Fibroblast of pulmonary artery (primary cell): Measurements from ENCODE around the gene FAM229A.
A peak's percentile ranks its signal among the peaks of the same experiment; 100 is the strongest.

ENCODE experiments used
- DNase-seq: peaks from one replicate; pipeline ENCODE4 v3.0.0-alpha.2; 2010; ENCODE audit warnings: low read depth
- H3K4me3 ChIP-seq: replicated peaks from 2 replicates; pipeline ENCODE4 v1.5.1; 2011; ENCODE audit warnings: low read depth, mild to moderate bottlenecking, control low read depth, low read length, moderate library complexity
- TF ChIP-seq, protein P1 (sequence below): IDR thresholded peaks from 2 replicates; pipeline ENCODE4 v1.5.1; 2011; ENCODE audit warnings: mild to moderate bottlenecking, control low read depth, low read length, inconsistent platforms; ENCODE audit errors: missing control alignments

FAM229A gene

DNA sequence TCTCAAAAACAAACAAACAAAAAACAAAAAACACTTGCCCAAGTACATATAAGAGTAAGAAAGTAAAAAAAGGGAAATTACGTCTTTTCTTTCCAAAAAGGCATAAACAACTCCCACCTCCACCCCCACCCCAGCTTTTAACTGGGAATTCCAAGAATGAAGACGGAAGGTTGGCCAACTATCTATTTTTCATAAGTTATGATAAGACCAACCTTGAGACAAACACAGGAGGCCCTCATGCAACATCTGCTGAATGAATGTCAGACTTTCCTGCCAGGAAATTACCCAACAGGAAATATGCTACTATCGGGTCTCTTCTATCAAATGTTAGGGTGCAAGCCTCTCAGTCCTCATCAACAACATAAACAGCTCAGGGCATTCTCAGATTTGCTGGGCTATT lies 30.0 kb upstream of the FAM229A start:
- TF ChIP-seq, protein P1, sequence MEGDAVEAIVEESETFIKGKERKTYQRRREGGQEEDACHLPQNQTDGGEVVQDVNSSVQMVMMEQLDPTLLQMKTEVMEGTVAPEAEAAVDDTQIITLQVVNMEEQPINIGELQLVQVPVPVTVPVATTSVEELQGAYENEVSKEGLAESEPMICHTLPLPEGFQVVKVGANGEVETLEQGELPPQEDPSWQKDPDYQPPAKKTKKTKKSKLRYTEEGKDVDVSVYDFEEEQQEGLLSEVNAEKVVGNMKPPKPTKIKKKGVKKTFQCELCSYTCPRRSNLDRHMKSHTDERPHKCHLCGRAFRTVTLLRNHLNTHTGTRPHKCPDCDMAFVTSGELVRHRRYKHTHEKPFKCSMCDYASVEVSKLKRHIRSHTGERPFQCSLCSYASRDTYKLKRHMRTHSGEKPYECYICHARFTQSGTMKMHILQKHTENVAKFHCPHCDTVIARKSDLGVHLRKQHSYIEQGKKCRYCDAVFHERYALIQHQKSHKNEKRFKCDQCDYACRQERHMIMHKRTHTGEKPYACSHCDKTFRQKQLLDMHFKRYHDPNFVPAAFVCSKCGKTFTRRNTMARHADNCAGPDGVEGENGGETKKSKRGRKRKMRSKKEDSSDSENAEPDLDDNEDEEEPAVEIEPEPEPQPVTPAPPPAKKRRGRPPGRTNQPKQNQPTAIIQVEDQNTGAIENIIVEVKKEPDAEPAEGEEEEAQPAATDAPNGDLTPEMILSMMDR: no peak
- H3K4me3 ChIP-seq: peak overlapping the region; percentile 19
- DNase-seq: peak; percentile 89

- peak; percentile 38 for DNase-seq
- TF ChIP-seq, protein P1: no peak
- no peak overlapping the region for H3K4me3 ChIP-seq
Measured at GRCh38 chr1:32390904-32391870, 28.9 kb upstream of the FAM229A start.

GRCh38 chr1:32388641-32389040 lies 26.4 kb upstream of the FAM229A start:
- TF ChIP-seq, protein P1: no peak

DNA sequence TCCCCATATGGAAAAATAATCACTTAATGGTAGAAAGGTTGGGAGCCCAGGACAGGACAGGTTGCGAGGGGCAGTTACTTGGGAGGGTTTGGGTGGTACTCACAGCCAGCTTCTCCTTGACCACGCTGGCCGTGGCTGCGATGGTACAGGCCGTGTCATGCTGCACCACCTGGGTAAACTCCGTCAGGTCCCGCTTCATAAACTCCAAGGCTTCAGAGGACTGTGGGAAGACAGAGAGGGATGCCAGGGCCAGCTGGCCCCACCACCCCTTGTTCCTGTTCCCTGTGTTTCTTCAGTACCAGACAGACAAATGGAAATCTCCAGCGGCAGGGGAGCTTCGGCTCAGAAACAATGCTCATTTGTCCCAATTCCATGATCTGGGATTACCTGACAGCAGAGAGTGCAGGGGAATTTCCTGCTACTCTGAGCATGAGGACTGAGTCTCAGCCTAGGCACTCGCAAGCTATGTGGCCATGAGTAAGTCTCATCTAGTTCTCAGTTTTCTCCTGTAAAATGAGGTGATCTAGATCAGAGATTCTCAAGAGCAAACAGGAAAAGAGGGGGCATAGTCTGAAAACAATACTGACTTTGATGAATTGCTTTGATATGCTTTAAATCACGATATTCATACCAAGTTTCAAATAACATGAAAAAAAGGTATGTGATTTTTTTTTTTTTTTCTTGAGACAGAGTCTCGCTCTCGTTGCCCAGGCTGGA lies 24.5 kb upstream of the FAM229A start:
- no peak for DNase-seq
- TF ChIP-seq, protein P1: no peak
- H3K4me3 ChIP-seq: no peak overlapping the region

More at GRCh38 chr1:32388641-32389040, 26.4 kb upstream of the FAM229A start:
- peak; percentile 43 for DNase-seq
- H3K4me3 ChIP-seq: no peak overlapping the region

- no peak for DNase-seq
- TF ChIP-seq, protein P1: no peak
- H3K4me3 ChIP-seq: no peak overlapping the region
Measured at GRCh38 chr1:32380057-32380456, 17.8 kb upstream of the FAM229A start.

GRCh38 chr1:32377541-32378220 lies 15.4 kb upstream of the FAM229A start:
- no peak for DNase-seq
- no peak overlapping the region for H3K4me3 ChIP-seq
- TF ChIP-seq, protein P1: no peak
